ENCODE data around the gene HEATR5A. TPM values are rescaled to one million over a fixed set of nuclear protein-coding genes. Genes with fewer than 3 reads are reported as not detected.
"Not testable (repeated sequence)": the region's sequence is repeated elsewhere in the genome, so short reads cannot be mapped to it uniquely, and the experiment has no call there.

The HEATR5A gene
- total and polyA plus RNA-seq, 2 experiments from 2014 or later, result 25.8 to 32.5 TPM

- not testable (repeated sequence) for H3K4me2 ChIP-seq; H3K36me3 ChIP-seq (ENCODE audit: insufficient read depth); H3K27me3 ChIP-seq (ENCODE audit: insufficient read depth); H3K9me2 ChIP-seq (ENCODE audit: insufficient read depth); H4K20me1 ChIP-seq (replicated peaks; ENCODE audit: insufficient read depth); H3K79me2 ChIP-seq (replicated peaks; ENCODE audit: insufficient read depth); H3F3A ChIP-seq (replicated peaks; ENCODE audit: low read depth); H3K4me1 ChIP-seq (ENCODE audit: insufficient read depth); H3K4me3 ChIP-seq; DNase-seq (ENCODE audit: low spot score); H3K36me3 Mint-ChIP-seq (ENCODE audit: low read depth); H3K9me3 Mint-ChIP-seq; H3K27ac Mint-ChIP-seq; H3K4me3 Mint-ChIP-seq; H3K27me3 Mint-ChIP-seq (ENCODE audit: insufficient read depth, low read depth, poor library complexity); H3K27ac ChIP-seq (ENCODE audit: low read depth); ATAC-seq; H3K4me1 Mint-ChIP-seq
- peak overlapping the region; percentile 32; the same call in 1 of the 2 replicates for H2AFZ ChIP-seq
- peak in 1 of 2 experiments; percentile 46; a peak in 2 of 4 replicates for TF ChIP-seq CTCF (conservative IDR thresholded peaks at IDR 0.05; ENCODE audit: low read depth in 2 of 2)
These were observed 162.6 kb downstream of the HEATR5A start for GRCh38 chr14:31257554-31258426.

GRCh38 chr14:31257244-31257553 lies 163.2 kb downstream of the HEATR5A start:
- Mint-ChIP-seq H3K4me1 (no peaks in the 10 kb centered on the region), H3K9me3 (peaks cover 6% of the 10 kb centered on the region; the same call in 2 of the 3 replicates), H3K36me3 (ENCODE audit: low read depth) (no peaks in the 10 kb centered on the region), H3K4me3 (no peak overlapping the region), H3K27ac (no peak overlapping the region), H3K27me3 (ENCODE audit: insufficient read depth, low read depth, poor library complexity) (peaks cover 2% of the 10 kb centered on the region)
- Histone ChIP-seq H3K9me2 (ENCODE audit: insufficient read depth) (no peaks in the 10 kb centered on the region), H3K36me3 (ENCODE audit: insufficient read depth) (no peaks in the 10 kb centered on the region), H3K79me2 (replicated peaks; ENCODE audit: insufficient read depth) (no peaks in the 10 kb centered on the region), H3K4me1 (ENCODE audit: insufficient read depth) (no peaks in the 10 kb centered on the region), H3K27me3 (ENCODE audit: insufficient read depth) (no peaks in the 10 kb centered on the region), H3K4me2 (no peak overlapping the region), H4K20me1 (replicated peaks; ENCODE audit: insufficient read depth) (no peaks in the 10 kb centered on the region), H3K27ac (ENCODE audit: low read depth) (no peak overlapping the region), H3K4me3 (no peak overlapping the region), H3F3A (replicated peaks; ENCODE audit: low read depth) (no peaks in the 10 kb centered on the region), H2AFZ (no peak overlapping the region; the same call in 1 of the 2 replicates)
- no peak for TF ChIP-seq POLR2AphosphoS5 (IDR thresholded peaks at IDR 0.05; ENCODE audit: low read depth)
- TF ChIP-seq CTCF (conservative IDR thresholded peaks at IDR 0.05; ENCODE audit: low read depth in 2 of 2), result no peak
- TF ChIP-seq STAT1 (IDR thresholded peaks at IDR 0.05; ENCODE audit: unreplicated experiment), result no peak
- no peak for TF ChIP-seq ZNF462 (CRISPR knock-in tag; IDR thresholded peaks at IDR 0.05)
- no peak for DNase-seq (ENCODE audit: low spot score)
- ATAC-seq, result no peak

All from GM23338 (cell line).